Sigmoid colon (tissue), 3 donors: ENCODE data around the gene CNTN4.
"Not testable (repeated sequence)": the region's sequence is repeated elsewhere in the genome, so short reads cannot be mapped to it uniquely, and the experiment has no call there.

ENCODE experiments used
- POLR2A ChIP-seq, 2 donors: fragments of 450-650 bp; IDR thresholded peaks; one replicate each; pipeline ENCODE4 v1.6.1; 2016; ENCODE audit warnings: antibody characterized with exemption in 2 of 2, mild to moderate bottlenecking in 2 of 2, moderate library complexity in 2 of 2
- TF ChIP-seq, protein P1 (sequence below), 4 experiments: fragments of 450-650 bp in 3 of 4; fragments of 200-600 bp in 1 of 4; IDR thresholded peaks; one replicate each; pipeline ENCODE4 v1.5.1; 2016 to 2019; ENCODE audit warnings: antibody characterized with exemption in 4 of 4, mild to moderate bottlenecking in 3 of 4, moderate library complexity in 2 of 4

DNA sequence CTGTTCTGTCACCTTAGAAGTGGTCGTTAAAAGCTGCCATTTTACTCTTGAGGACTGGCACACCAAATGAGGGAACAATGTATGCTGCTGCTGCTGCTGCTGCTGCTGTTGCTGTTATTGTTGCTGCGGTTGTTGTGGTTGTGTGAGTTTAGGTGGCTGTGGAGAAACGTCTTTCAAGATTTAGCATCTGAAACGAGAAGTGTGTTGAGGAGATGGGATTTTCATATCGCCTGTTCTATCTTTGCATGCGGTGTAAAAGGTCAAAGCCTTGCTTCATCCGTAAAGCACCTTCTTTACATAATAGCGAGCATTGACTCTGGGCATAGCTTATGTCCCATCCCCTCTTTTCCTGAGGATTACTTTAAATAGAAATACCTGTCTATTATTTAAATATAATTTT is 428.7 kb downstream of the CNTN4 start:
- TF ChIP-seq, protein P1, sequence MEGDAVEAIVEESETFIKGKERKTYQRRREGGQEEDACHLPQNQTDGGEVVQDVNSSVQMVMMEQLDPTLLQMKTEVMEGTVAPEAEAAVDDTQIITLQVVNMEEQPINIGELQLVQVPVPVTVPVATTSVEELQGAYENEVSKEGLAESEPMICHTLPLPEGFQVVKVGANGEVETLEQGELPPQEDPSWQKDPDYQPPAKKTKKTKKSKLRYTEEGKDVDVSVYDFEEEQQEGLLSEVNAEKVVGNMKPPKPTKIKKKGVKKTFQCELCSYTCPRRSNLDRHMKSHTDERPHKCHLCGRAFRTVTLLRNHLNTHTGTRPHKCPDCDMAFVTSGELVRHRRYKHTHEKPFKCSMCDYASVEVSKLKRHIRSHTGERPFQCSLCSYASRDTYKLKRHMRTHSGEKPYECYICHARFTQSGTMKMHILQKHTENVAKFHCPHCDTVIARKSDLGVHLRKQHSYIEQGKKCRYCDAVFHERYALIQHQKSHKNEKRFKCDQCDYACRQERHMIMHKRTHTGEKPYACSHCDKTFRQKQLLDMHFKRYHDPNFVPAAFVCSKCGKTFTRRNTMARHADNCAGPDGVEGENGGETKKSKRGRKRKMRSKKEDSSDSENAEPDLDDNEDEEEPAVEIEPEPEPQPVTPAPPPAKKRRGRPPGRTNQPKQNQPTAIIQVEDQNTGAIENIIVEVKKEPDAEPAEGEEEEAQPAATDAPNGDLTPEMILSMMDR (IDR thresholded peaks at IDR 0.05): not testable (repeated sequence)
- TF ChIP-seq POLR2A (IDR thresholded peaks at IDR 0.05): not testable (repeated sequence)
